GM18909 (cell line): ENCODE data around the gene ME2.
"Not testable (repeated sequence)": the region's sequence is repeated elsewhere in the genome, so short reads cannot be mapped to it uniquely, and the experiment has no call there.

Experiments
- ATAC-seq: cut with Tn5 transposase; IDR thresholded peaks from one replicate; pipeline ENCODE4 v1.9.1; 2021; ENCODE audit warnings: mild to moderate bottlenecking; ENCODE audit not compliant: unreplicated experiment, poor library complexity

ME2 gene

DNA sequence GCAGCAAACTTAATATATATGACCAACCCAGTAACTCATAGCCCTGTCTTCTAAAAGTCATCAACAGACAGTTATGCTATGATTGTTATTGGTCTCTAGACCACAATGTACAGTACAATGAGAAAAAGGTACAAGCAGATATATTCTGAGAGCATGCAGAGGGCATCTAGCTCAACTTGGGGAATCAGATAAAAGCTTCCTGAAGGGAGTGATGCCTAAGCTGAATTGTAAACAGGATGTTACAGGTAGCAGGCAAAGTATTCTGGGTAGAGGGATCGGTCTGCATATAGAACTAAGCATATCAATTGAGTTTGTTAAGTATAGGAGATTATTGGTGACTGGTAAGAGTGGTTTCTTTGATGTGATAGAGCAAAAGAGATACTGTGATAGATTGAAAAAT is 30.3 kb downstream of the ME2 start:
- ATAC-seq, result no peak

DNA sequence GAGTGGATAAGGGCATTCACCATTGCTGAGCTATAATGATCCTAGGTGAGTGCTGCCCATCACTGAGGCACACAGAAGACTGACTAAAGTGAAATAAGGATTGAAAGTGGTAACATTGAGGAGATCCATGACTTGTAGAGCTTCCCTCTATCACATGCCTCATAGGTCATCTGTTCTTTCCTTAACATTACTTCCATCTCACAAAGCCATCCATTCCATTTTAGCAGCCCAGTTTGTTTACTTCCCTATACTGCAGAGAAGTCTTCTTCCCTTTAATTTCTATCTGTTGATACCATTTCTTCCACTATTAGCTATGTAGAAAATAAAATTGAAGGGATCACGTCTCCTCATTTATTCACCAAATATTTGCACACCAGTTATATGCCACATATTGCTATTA is 32.1 kb downstream of the ME2 start:
- no peak for ATAC-seq

DNA sequence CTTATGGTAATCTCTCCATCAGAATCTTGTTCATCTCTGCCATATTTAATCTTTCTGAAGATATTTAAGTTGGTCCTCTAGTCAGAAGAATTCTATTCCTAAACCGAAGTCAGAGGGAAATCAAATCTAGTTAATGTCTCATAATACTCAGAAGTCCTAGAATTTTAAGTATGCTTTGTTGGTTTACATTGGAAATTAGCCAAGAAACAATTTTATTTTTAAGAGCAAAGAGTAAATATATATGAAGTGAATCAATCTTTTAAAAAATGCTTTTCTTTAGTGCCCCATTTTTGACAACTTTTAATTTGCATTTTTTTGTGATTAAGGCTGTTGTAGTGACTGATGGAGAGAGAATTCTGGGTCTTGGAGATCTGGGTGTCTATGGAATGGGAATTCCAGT is 38.1 kb downstream of the ME2 start:
- ATAC-seq, result no peak

DNA sequence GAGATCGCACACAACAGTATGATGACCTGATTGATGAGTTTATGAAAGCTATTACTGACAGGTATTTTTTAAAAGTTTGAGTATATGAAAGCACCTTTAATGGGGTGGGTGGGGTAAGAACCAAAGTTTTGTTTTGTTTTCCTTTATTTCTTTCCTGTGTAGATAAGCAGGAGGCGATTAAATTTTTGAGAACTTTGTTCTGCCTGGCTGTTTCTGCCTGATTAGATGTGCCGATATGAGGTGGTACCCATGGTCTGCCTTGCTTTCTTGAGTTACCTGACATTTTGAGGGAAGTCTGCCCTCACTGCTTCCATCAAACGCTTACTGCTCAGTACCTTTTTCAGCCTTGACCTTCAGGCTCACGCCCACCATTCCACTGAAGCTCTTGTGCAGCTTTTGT is 39.2 kb downstream of the ME2 start:
- ATAC-seq, result no peak

DNA sequence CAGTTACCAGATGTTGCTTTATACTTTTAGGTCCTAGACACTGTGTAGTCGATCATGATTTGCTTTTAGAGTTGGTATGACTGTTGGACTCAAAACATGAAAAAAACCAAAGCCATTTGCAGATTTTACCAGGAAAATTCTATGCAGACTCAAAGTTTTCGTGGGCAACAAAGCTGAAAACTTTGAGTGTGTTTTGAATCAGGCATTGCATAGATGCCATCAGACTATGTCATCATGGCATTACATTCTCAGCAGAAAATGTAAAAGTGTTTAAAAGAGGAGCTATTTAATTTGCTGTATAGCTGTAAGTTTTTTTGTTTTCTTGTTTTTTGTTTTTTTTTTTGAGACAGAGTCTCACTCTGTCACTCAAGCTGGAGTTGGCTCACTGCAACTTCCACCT is 45.5 kb downstream of the ME2 start:
- no peak for ATAC-seq

DNA sequence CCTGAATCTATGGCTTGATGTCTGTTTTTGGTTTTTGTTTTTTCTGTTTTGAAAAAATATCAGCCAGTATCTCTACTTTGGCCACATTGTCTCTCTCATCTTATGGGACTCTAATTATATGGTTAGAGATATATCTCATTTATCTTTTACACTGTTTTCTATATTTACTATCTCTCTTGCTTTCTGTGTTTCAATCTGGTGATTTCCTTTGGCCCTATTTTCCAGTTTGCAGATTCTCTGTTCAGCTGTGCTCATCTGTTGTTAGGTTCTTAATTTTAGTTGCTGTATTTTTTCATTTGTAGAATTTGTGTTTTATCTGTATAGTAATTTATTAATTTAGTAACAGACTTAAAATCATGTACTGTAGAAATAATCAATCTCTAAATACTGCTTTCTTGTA is 47.6 kb downstream of the ME2 start:
- ATAC-seq, result no peak

DNA sequence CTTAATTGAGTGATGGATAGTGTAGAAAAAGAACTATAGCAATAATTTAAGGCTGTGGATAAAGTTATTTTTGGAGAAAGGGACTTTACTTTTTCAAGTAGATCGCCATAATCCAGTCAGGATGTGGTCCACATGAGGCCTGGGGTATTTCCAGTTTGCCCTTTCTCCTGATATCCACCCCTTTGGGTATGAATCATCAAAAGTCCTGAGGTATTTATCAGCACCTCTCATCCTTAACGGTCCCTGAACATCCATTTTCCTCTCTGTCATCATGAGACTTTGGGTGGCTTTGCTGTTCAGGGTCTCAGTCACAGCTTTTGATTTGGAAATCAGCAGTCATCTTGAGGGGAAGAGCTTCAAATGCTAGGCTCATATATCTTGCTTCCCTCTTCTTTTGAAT is 49.6 kb downstream of the ME2 start:
- ATAC-seq, result no peak

DNA sequence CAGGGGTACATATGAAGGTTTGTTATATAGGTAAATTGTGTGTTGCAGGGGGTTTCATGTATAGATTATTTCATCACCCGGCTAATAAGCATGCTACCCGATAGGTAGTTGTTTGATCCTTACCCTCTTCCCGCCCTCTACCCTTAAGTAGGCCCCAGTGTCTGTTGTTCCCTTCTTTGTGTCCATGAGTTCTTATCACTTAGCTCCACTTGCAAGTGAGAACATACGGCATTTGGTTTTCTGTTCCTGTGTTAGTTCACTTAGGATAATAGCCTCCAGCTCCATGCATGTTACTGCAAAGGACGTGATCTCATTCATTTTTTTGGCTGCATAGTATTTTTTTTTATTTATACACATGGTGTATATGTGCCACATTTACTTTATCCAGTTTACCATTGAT is 54.8 kb downstream of the ME2 start:
- no peak for ATAC-seq

DNA sequence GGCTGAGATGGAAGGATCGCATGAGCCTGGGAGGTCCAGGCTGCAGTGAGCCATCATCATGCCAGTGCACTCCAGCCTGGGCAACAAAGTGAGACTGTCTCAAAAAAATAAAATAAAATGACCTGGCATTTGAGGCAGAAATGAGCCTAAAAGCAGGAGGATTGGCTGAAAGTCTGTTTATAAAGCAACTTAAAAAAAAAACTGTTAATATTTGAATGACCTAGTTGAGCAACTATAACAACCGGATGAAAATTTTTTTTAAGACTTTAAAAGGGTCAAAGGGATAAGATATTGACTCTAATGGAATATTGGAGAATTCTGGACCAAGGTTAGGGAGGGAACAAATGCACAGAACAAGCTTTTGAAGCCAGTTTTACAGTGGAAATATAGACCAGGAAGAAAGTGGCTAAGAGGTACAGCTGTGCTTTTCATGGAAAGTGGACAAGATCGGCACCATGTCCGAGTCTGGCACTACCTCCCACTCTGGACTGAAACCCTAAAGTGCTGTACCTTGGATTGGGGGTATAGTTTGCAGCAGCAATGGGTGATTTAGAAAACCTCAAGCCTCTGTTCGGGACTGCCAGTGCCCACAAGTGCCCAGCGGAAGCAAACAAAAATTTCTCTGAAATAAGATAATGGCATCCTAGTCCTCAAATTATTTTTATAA is 55.8 kb downstream of the ME2 start:
- ATAC-seq, result no peak

DNA sequence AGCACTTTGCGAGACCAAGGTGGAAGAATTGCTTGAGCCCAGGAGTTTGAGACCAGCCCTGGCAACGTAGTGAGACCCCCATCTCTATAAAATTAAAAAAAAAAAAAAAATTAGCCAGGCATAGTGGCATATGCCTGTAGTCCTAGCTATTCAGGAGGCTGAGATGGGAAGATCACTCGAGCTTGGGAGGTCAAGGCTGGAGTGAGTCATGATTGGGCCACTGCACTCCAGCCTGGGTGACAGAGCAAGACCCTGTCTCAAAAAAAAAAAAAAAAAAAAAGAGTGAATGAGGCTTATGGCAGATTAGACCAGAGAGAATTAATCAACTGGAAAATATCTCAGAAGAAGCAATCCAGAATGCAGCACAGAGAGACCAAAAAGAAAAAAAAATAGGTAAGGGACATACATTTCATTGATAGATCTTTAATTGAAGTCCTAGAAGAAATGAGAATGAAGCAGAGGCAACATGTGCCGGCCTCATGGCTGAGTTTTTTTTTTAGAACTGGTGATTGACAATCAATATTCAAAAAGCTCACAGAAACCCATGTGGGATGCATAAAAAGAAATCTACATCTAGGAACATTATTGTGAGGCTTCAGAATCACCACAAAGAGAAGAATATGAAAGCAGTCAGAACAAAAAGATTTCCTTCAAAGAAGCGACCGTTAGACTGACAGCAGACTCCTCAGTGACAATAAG is 56.7 kb downstream of the ME2 start:
- no peak for ATAC-seq

DNA sequence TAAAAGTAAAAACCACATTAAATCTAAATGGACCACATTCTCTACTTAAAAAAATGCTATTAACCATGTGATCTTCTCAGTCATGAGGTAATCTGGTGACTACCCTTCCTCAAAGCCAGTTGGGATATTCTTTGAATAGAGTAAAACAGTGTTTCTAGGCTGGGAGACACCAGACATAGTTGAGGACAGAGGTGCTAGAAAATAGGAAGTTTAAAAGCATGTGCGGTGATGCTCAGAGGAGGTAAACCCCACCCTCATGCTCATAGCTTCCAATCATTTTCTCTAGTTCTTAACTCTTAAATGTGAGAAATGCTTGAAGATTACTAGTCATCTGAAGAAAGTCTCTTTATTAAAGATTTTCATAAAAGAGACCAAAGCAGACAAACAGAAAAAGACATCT is 58.3 kb downstream of the ME2 start:
- ATAC-seq, result no peak

DNA sequence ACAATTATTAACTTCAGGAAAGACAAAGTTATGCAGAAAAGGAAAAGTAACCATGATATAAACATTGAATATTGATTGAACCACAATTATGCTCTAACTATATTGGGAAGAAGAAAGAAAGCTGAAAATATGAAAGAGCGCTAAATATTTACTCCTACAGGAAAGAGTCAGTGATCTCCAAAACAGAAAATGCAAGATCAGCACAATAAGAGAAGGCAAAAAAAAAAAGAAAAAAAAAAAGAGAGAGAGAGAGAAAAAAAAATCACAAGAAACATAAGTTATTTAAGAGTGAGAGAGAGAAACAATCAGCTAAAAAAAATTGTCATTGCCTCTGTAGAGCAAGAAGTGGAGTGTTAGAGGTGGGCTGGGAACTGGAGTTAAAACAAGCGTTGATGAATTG is 60.0 kb downstream of the ME2 start:
- no peak for ATAC-seq

DNA sequence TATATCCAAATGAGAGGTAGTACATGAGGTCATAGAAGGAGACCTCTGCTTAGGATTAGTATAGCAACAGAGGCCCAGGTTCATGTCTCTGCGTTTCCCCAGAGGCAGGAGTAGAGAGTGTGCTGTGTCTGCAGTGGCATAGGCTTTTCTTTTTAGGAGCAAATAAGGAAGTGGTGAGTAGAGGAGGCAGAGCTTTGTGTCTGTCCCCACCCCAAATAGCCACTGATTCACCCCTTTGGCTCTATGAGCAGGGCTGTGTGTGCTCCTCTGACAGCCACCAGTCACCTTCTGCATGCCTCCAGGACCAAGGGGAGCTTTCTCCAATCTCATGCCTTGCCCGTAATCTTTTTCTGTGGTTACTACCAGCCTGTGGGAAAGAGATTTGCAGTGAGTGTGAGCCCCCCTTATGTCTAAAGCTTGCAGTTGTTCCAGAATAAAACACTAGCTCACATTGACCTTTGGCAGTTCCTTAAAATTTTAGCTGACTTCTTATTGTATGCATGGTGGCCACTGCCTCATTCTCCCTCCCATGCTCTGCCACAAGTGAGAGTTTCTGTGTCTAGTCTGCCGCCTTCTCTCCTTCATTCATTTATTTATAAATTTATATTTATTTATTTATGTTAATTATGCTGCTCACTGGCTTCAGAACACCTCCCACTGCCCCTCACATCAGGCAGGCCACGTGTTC is 65.5 kb downstream of the ME2 start:
- ATAC-seq, result no peak

DNA sequence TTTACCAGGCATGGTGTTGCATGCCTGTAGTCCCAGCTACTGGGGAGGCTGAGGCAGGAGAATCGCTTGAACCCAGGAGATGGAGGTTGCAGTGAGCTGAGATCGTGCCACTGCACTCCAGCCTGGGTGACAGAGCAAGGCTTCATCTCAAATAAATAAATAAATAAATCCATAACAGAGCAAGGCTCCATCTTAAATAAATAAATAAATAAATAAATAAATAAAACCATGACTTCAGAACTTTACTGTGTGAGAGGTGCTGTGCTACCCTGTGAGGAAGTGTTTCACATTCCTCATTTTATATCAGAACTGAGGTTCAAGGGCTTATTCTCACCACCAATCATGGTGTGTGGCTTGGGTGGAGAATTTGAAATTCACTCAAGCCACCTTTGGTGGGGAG is 67.0 kb downstream of the ME2 start:
- not testable (repeated sequence) for ATAC-seq

DNA sequence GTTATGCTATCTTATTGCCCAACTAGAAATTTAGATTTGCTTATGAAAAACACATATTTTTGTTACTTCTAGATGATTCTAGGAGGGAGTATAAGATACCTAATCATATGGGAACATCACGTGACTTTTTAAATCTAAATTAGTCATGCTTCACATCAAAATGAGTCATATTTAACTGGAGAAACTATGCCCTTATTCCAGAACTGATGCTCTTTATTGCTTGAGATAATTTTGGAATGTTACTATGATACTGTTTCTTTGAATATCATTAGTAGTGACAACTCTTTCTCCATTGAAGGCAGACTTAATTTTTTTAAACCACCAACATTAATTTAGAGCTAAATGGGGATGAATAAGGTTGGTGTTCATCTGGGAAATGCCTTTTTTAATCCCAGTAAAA is 69.0 kb downstream of the ME2 start:
- no peak for ATAC-seq

DNA sequence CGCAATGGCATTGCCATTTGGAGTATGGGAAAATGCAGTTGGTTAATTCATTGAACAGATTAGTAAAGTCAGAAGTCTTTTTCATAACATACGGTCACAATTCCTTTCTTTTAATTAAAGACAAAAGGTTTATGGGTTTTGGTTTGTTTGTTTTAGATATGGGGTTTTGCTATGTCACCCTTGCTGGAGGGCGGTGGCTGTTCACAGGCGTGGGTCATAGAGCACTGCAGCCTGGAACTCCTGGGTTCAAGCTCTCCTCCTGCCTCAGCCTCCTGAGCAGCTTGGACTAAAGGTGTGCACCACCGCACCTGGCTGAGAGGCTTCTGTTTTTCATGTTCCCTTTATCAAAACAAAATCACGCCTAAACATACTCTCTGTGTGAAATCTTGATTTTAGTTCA is 70.3 kb downstream of the ME2 start:
- no peak for ATAC-seq

DNA sequence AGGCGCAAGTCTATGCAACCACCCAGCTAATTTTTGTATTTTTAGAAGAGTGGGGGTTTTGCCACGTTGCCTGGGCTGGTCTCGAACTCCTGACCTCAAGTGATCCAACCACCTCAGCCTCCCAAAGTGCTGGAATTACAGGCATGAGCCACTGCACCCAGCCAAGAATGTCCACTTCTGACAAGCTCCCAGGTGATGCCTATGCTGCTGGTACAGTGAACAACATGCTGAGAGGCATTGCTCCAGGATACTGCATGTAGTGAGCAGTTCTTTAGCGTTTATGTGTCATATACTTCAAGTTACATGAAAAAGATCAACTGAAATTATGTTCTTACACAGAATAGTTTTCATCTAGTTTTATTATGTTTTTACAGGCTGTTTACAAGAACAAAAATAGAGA is 71.7 kb downstream of the ME2 start:
- ATAC-seq, result no peak

DNA sequence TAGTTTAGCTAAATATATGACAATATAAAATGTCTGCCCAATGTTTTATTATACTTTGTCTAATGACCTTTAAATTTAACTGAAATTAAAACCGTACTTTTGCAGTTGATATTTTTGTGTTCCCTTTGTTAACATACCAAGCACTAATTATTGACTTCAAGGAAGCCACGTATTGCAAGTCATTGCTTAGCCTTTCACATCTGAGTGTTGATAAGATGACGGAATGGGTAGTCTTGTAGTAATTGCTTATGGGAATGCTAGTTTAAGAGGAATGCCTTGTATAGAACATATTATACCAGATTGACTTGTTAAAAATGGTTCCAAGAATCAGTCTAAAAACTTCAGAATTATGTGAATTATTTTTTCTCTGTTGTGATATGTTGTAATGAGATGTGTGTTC is 74.9 kb downstream of the ME2 start:
- no peak for ATAC-seq

DNA sequence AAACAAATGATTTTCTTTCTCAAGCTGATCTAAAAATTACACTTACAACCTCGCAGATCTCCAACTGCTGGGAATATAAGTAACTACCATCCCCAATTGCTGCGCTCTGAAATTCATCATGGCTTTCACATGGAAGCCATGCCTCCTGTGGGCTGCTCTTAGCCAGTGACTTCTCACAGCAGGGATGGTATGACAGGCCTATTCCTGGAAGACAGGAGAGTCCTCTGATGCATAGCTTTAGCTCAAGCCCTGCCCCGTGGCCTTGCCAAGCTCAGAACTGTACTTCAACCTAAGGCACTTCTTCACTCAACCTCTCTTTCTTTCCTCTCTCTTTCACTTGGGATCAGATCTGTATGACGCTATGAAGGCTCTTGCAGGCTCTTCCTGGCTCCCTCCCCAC is 76.3 kb downstream of the ME2 start:
- no peak for ATAC-seq

DNA sequence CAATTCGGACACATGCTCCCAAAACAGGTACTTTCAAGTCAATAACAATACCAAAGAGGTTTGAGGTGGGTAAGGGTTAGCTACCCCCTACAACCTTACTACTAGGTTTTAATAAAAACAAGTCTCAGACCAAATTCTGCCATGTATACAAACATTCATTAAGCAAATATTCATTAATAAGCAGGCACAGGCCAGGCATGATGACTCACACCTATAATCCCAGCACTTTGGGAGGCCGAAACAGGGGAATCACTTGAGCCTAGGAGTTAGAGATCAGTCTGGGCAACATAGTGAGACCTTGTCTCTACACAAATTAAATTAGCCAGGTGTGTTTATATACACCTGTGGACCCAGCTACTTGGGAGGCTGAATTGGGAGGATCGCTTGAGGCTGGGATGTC is 77.2 kb downstream of the ME2 start:
- ATAC-seq, result no peak

DNA sequence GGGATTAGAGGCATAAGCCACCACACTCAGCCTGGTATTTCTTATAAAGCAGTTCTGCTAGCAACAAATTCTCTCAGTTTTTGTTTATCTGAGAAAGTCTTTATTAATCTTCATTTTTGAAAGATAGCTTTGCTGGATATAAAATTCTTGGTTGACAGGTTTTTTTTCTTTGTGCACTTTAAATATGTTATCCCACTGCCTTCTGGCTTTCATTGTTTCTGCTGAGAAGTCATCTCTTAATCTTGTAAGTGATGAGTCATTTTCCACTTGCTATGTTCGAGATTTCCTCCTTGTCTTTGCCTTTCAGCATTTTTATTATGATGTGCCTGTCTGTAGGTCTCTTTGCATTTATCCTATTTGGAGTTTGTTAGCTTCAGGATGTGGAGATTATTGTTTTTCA is 83.1 kb downstream of the ME2 start:
- no peak for ATAC-seq
